GM19099 (cell line): ENCODE data around the gene XKR8.

Experiments used
- POLR2A ChIP-seq: IDR thresholded peaks from 3 replicates; pipeline ENCODE4 v1.6.1; 2011; ENCODE audit warnings: low read depth; ENCODE audit not compliant: insufficient read length; ENCODE audit errors: extremely low read depth

Gene XKR8

DNA sequence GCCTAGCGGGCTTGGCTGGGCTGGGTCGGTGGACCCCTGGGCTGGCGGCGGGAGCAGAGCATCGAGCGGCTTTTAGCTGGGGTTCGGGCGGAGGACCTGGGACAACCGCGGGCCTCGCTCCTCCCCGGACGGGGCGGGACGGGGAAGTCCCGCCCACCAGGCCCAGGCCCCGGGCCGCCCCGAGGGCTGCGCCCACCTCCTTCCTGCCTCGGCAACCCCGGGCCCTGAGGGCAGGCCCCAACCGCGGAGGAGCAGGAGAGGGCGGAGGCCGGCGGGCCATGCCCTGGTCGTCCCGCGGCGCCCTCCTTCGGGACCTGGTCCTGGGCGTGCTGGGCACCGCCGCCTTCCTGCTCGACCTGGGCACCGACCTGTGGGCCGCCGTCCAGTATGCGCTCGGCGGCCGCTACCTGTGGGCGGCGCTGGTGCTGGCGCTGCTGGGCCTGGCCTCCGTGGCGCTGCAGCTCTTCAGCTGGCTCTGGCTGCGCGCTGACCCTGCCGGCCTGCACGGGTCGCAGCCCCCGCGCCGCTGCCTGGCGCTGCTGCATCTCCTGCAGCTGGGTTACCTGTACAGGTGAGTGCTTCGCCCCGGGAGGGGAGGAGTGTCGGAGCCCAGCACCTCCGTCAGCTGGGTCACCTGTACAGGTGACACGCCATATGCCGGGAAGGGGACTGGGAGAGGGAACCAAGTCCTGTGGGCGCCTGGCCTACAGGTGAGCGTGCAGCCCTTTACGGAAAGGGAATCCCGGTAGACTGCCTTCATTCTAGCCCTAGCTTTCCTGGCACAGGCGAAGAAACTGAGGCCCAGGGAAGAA is at the start of gene XKR8:
XKR8 (plus strand) TSS at position 182 of the 812 bp plus-strand sequence; CDS start at position 279, 97 bp downstream.
- TF ChIP-seq POLR2A: peak; percentile 76

DNA sequence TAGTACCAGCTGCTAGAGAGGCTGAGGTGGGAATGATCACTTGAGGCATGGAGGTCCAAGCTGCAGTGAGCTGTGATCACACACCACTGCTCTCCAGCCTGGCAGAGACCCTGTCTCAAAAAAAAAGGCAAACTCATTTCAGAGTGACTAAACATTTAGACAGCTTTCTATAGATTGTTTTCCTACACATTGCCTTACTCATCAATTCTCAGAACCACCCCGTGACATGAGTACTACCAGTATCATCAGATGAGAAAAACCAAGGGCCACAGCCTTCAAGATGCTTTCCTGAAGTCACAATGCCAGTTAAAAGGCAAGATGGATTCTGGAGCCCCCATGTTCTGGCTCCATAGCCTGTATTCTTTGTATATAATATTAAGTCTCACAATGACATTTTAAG is 47.3 kb upstream of the XKR8 start:
- no peak for TF ChIP-seq POLR2A

DNA sequence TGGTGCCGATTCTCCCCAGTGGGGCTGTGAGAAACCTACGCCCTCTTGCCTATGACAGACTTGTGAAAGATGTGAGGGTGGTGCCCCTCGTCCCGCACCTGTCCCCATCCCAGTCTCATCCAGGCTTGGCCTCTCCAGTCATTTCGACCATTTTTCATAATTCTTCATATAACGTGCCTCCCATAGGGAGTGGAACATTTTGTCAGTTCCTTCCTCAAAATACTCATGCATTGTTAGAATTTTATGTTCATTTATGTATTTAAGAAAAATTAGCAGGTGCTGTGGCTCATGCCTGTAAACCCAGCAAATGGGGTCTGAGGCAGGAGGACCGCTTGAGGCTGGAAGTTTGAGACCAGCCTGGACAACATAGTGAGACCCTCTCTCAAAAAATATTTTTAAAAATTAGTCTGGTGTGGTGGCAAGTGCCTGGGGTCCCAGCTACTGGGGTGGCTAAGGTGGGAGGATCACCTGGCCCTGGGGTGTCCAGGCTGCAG is 44.6 kb upstream of the XKR8 start:
- TF ChIP-seq POLR2A: no peak

- TF ChIP-seq POLR2A: no peak
Measured at GRCh38 chr1:27922272-27922671, 37.5 kb upstream of the XKR8 start.

GRCh38 chr1:27928216-27928954 is 31.4 kb upstream of the XKR8 start:
- TF ChIP-seq POLR2A: no peak

- TF ChIP-seq POLR2A: no peak
Measured at GRCh38 chr1:27931184-27931583, 28.6 kb upstream of the XKR8 start.

DNA sequence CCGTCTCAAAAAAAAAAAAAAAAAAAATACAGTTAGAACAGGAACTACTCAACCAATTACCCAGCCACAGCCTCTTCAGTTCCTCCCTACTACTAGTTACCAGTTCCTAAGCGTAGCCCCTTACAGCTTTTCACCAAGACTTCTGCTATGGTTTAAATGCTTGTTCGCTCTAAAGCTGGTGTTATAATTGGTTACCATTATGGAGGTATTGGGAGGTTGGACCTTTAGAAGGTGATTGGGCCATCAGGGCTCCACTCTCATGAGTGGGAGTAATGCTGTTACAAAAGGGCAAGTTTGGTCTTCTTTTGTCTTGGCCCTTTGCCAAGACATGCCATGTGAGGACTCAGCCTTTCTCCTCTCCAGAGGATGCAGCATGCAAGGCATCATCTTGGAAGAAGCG is 28.0 kb upstream of the XKR8 start:
- no peak for TF ChIP-seq POLR2A

DNA sequence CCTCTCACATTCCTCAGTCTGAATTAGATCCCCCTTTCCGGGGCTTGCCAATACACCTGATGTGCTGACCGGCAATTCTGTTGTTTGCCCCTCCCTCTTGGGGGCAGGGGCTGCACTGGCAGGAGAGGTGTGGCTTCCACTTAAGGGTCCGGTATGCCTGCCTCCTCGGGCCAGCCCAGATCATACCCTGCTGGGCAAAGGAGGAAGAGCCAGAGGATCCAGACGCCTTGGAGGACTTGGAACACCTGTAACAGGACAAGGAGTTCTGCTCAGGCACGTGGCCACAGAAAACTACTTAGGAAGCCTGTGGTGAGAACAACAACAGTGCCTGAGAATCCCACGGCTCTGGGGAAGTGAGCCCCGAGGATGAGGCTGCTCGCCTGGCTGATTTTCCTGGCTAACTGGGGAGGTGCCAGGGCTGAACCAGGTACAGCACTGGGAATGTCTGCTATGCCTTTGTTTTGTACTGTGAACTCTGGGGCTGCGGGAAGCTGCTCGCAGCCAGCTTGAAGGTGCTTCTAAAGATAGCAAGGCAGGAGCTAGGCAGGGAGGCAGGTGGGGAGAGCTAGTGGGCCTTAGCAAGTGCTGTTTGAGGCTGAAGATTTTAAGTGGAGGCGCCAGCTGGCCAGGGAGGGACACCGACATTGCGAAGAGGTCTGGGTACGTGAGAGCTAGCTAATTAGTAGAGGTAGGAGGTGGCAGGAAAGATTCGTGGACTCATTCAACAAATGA is 24.8 kb upstream of the XKR8 start, which contains the start of gene SMPDL3B:
SMPDL3B (plus strand) TSS at position 183 of the 732 bp plus-strand sequence; CDS start at position 367, 184 bp downstream.
- no peak for TF ChIP-seq POLR2A

- no peak for TF ChIP-seq POLR2A
Measured at GRCh38 chr1:27935721-27936120, 24.1 kb upstream of the XKR8 start.

DNA sequence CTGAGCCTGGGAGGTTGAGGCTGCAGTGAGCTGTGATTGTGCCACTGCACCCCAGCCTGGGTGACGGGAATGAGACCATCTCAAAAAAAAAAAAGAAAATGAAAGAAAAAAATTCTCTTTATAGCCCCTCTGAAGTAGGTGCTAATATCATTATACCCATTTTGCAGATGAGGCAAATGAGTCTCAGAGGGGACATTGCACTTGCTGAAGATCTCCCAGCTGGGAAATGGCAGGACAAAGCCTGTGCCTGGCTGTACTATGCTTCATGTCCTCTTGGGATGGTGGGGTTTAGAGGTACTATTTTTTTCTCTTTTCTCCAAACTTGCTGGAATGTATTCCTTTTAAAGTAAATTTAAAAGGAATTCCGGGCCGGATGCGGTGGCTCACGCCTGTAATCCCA is 23.4 kb upstream of the XKR8 start:
- TF ChIP-seq POLR2A: no peak

GRCh38 chr1:27937524-27937836 is 22.3 kb upstream of the XKR8 start:
- TF ChIP-seq POLR2A: no peak

DNA sequence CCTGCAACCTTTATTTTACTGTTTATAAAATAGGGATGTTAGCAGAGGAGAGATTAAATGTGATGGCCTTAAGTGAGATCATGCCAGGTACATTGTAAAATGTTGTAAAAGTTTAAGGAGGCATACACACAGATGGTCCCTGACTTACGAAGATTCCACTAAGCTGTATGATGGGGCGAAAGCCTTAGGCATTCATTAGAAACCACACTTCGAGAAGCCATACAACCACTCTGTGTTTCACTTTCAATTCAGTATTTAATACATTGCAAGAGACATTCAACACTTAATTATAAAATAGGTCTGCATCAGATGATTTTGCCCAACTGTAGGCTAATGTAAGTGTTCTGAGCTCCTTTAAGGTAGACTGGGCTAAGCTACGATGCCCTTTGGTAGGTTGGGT is 21.3 kb upstream of the XKR8 start:
- no peak for TF ChIP-seq POLR2A

- no peak for TF ChIP-seq POLR2A
Measured at GRCh38 chr1:27940297-27940696, 19.5 kb upstream of the XKR8 start.

GRCh38 chr1:27940870-27941560 is 18.8 kb upstream of the XKR8 start:
- no peak for TF ChIP-seq POLR2A
